Effector memory CD4-positive, alpha-beta T cell (primary cell): ENCODE results near the gene TSNAX.

Source experiments
- DNase-seq, 3 donors: peaks; one replicate each; pipeline ENCODE4 v3.0.0-alpha.2; 2020
- H3K27ac ChIP-seq: 2 replicates; pipeline ENCODE4 v1.7.0; 2013; ENCODE audit warnings: mild to moderate bottlenecking, low read length, moderate library complexity; ENCODE audit not compliant: insufficient read depth, poor library complexity, severe bottlenecking
- H3K27me3 ChIP-seq: replicated peaks from 2 replicates; pipeline ENCODE4 v1.7.0; 2013; ENCODE audit warnings: mild to moderate bottlenecking, low read length; ENCODE audit not compliant: insufficient read depth, control insufficient read depth, poor library complexity, severe bottlenecking
- H3K36me3 ChIP-seq: 2 replicates; pipeline ENCODE4 v1.7.0; 2013; ENCODE audit warnings: mild to moderate bottlenecking, low read length, moderate library complexity; ENCODE audit not compliant: control insufficient read depth, insufficient read depth
- H3K4me1 ChIP-seq: 2 replicates; pipeline ENCODE4 v1.7.0; 2013; ENCODE audit warnings: low read length, mild to moderate bottlenecking; ENCODE audit not compliant: control insufficient read depth, insufficient read depth, poor library complexity, severe bottlenecking
- H3K4me3 ChIP-seq: 2 replicates; pipeline ENCODE4 v1.7.0; 2013; ENCODE audit warnings: low read length, low read depth, mild to moderate bottlenecking; ENCODE audit not compliant: insufficient read depth, poor library complexity, severe bottlenecking
- H3K9me3 ChIP-seq: 2 replicates; pipeline ENCODE4 v1.7.0; 2013; ENCODE audit warnings: mild to moderate bottlenecking, low read length, moderate library complexity; ENCODE audit not compliant: control insufficient read depth

Gene TSNAX

DNA sequence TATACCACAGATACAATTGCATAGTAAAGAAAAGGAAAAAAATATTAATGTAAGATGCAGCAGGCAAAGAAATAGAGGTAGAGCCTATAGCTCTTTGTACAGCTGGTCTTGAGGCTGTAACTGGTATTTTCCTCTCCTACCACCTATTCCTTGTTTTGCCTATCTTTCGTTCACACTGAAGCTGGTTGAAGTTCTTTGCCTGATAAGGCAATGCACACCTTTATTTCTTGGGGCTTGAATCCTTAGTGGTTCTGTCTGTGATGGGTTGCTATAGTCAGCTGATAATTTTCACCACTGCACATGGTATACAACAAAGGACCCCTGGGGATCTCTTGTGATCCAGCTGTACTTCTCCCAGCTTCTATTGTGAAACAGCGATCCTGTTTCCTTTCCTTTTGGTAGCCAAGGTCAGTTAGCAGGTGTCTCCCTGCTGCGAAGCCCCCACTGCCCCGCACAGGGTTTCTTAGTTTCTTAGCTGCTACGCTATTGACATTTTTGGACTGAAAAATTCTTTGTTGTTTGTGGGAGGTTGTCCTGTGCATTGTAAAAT, 9.9 kb upstream of the TSNAX start:
- H3K27me3 ChIP-seq = peaks cover 4% of the 10 kb centered on the region
- H3K4me3 ChIP-seq = no peak overlapping the region
- no peaks in the 10 kb centered on the region for H3K36me3 ChIP-seq
- H3K27ac ChIP-seq = no peak overlapping the region
- DNase-seq = no peak
- H3K9me3 ChIP-seq = no peaks in the 10 kb centered on the region
- H3K4me1 ChIP-seq = no peaks in the 10 kb centered on the region

- H3K4me3 ChIP-seq = no peak overlapping the region
- H3K27me3 ChIP-seq = peaks cover 4% of the 10 kb centered on the region
- no peaks in the 10 kb centered on the region for H3K4me1 ChIP-seq
- no peak for DNase-seq
- H3K36me3 ChIP-seq = no peaks in the 10 kb centered on the region
- no peak overlapping the region for H3K27ac ChIP-seq
- H3K9me3 ChIP-seq = no peaks in the 10 kb centered on the region
Observed at GRCh38 chr1:231519166-231519565, 9.3 kb upstream of the TSNAX start.

GRCh38 chr1:231522038-231522437, 6.4 kb upstream of the TSNAX start:
- DNase-seq = no peak
- Histone ChIP-seq H3K27ac (no peak overlapping the region), H3K27me3 (peaks cover 4% of the 10 kb centered on the region), H3K9me3 (no peaks in the 10 kb centered on the region), H3K4me1 (no peaks in the 10 kb centered on the region), H3K4me3 (no peak overlapping the region), H3K36me3 (no peaks in the 10 kb centered on the region)

GRCh38 chr1:231522931-231523642, 5.4 kb upstream of the TSNAX start:
- no peak for DNase-seq
- Histone ChIP-seq H3K4me1 (no peaks in the 10 kb centered on the region), H3K27me3 (peaks cover 4% of the 10 kb centered on the region), H3K36me3 (no peaks in the 10 kb centered on the region), H3K27ac (no peak overlapping the region), H3K4me3 (no peak overlapping the region), H3K9me3 (no peaks in the 10 kb centered on the region)

- Histone ChIP-seq H3K27me3 (no peaks in the 10 kb centered on the region), H3K4me1 (no peaks in the 10 kb centered on the region), H3K9me3 (no peaks in the 10 kb centered on the region), H3K36me3 (no peaks in the 10 kb centered on the region), H3K27ac (no peak overlapping the region), H3K4me3 (no peak overlapping the region)
- DNase-seq = no peak
Observed at GRCh38 chr1:231523816-231524215, 4.7 kb upstream of the TSNAX start.

GRCh38 chr1:231526536-231526935, 1.9 kb upstream of the TSNAX start:
- H3K4me3 ChIP-seq = no peak overlapping the region
- no peaks in the 10 kb centered on the region for H3K9me3 ChIP-seq
- no peak overlapping the region for H3K27ac ChIP-seq
- H3K36me3 ChIP-seq = no peaks in the 10 kb centered on the region
- peaks cover 6% of the 10 kb centered on the region for H3K4me1 ChIP-seq
- DNase-seq = no peak
- no peaks in the 10 kb centered on the region for H3K27me3 ChIP-seq

GRCh38 chr1:231527586-231528171, 790 bp upstream of the TSNAX start:
- Histone ChIP-seq H3K4me1 (peaks cover 9% of the 10 kb centered on the region), H3K27ac (peak overlapping the region; percentile 81), H3K4me3 (peak overlapping the region; percentile 79), H3K9me3 (no peaks in the 10 kb centered on the region), H3K36me3 (no peaks in the 10 kb centered on the region), H3K27me3 (no peaks in the 10 kb centered on the region)
- DNase-seq = no peak

DNA sequence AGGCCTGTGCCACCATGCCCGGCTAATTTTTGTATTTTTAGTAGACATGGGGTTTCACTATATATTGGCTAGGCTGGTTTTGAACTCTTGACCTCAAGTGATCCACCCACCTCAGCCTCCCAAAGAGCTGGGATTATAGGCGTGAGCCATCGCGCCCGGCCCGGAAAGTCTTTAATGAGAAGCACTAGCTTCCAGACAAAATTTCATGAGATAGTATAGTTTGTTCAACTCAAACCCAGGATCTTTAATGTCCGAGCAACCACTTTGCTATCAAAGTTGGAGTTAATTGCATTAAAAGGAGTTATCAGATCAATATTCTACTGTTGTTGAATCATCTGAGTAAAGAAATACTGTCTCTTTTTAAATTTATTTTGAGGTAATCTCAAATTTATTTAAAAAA, 4.8 kb downstream of the TSNAX start:
- Histone ChIP-seq H3K4me1 (peaks cover 9% of the 10 kb centered on the region), H3K27me3 (no peaks in the 10 kb centered on the region), H3K36me3 (peaks cover 19% of the 10 kb centered on the region), H3K27ac (no peak overlapping the region), H3K9me3 (no peaks in the 10 kb centered on the region), H3K4me3 (no peak overlapping the region)
- DNase-seq = no peak

DNA sequence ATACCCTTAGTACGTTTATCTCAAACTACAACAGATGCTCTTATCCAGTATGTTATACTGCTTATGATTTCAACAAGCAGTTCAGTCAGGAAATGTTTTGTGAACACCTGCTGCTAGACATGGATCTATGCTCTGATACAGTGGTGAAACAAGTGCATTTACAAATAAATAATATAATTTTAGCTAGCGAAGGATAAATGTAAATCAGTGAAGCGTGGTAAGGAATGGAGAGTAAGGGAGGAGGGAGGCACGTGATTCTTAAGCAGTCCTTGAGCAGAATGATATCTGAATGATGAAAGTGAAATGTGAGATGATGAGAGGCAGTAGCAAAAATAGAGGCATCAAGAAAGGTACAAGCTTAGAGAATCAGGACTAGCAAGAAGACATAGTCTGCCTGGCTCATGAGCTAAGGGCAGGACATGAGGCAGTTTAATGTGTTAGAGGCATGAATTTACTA, 6.3 kb downstream of the TSNAX start:
- Histone ChIP-seq H3K4me3 (no peak overlapping the region), H3K9me3 (no peaks in the 10 kb centered on the region), H3K4me1 (peaks cover 7% of the 10 kb centered on the region), H3K27ac (no peak overlapping the region), H3K36me3 (peaks cover 31% of the 10 kb centered on the region), H3K27me3 (no peaks in the 10 kb centered on the region)
- no peak for DNase-seq

GRCh38 chr1:231536099-231536498, 7.6 kb downstream of the TSNAX start:
- H3K36me3 ChIP-seq = peaks cover 31% of the 10 kb centered on the region
- no peaks in the 10 kb centered on the region for H3K9me3 ChIP-seq
- no peak overlapping the region for H3K4me3 ChIP-seq
- no peaks in the 10 kb centered on the region for H3K27me3 ChIP-seq
- H3K27ac ChIP-seq = no peak overlapping the region
- DNase-seq = no peak
- H3K4me1 ChIP-seq = peaks cover 4% of the 10 kb centered on the region
